Measurements from ENCODE around the gene EXOC6B.

Gene EXOC6B

GRCh38 chr2:72828840-72829507 lies 3.1 kb upstream of the EXOC6B start:
- H3K27ac ChIP-seq: peak overlapping the region; percentile 73
- TF ChIP-seq CTCF (conservative IDR thresholded peaks at IDR 0.05): no peak

- TF ChIP-seq CTCF (conservative IDR thresholded peaks at IDR 0.05): no peak
- peak overlapping the region; percentile 73 for H3K27ac ChIP-seq
Observed at GRCh38 chr2:72827966-72828646, 2.3 kb upstream of the EXOC6B start.

- H3K27ac ChIP-seq: peak overlapping the region; percentile 73
- TF ChIP-seq CTCF (conservative IDR thresholded peaks at IDR 0.05): no peak
Observed at GRCh38 chr2:72827487-72827886, 1.7 kb upstream of the EXOC6B start.

DNA sequence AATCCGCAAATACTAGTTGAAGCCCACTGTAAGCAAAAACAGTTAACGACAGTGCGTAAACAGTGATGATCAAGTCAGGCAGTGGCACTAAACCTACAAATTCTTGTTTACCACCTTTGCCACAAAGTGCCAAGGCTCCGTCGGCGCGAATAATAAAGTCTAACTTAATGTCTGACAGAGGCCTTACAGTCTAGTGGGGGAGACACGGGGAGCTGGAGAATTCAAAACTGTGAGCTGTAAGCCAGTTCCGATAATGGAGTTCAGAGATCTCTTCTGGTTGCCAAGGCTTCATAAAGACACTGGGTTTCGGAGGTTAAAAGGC lies 284 bp upstream of the EXOC6B start:
- no peak for TF ChIP-seq CTCF (conservative IDR thresholded peaks at IDR 0.05)
- no peak overlapping the region for H3K27ac ChIP-seq

DNA sequence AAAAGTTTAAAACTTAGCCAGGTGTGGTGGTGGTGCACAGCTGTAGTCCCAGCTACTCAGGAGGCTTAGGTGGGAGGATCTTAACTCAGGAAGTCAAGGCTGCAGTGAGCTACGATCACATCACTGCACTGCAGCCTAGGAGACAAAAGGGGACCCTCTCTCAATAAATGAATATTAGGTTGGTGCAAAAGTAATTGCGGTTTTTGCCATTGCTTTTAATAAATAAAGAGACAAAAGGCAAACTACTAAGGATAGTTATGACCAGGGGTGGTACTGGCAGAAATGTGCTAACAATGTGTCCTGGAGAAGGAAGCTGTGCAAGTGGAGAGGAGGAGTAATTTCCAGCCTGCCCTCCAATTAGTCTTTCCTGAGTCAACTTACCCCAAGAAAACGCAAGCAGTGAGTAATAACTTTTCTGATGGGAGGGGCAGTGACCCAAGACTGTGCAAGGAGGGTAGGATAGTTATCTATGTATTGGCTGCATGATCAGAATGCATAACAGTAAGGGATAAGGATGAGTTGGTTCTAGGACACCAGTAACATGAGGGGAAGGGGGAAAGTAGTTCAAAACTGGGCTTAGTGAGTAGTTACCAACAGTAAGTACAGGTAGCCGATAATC lies 1.5 kb downstream of the EXOC6B start:
- peak overlapping the region; percentile 73; the same call in 1 of the 2 replicates for H3K27ac ChIP-seq
- TF ChIP-seq CTCF (conservative IDR thresholded peaks at IDR 0.05): no peak

GRCh38 chr2:72822794-72823193 lies 3.0 kb downstream of the EXOC6B start:
- H3K27ac ChIP-seq: no peak overlapping the region
- TF ChIP-seq CTCF (conservative IDR thresholded peaks at IDR 0.05): no peak

DNA sequence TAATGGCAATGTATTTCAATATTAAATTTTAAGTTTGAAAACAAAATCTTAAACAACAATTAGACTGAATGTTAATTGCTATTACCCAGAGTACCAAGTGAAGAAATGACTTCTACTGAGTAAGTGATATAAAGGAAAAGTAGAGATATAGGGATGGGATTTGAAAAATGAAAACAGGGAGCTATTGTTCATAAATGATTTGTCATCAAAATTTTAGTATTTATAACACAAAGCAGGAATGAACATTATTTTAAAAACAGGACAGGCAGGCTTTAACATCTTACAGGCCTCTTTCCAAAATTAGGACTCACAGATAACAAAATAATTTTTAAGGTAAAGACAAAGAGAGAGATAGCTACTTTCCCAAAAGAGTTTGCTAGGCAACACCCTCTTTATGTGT lies 3.9 kb downstream of the EXOC6B start:
- H3K27ac ChIP-seq: no peak overlapping the region
- no peak for TF ChIP-seq CTCF (conservative IDR thresholded peaks at IDR 0.05)

All from VCaP (cell line).